Measurements from ENCODE around the gene WNT9B. TPM values are rescaled to one million over a fixed set of nuclear protein-coding genes. Genes with fewer than 3 reads are reported as not detected.

The WNT9B gene
- total and polyA plus RNA-seq, 12 donors: 0.07 to 2.0 (median 0.55) TPM; not detected in 3

- no peaks in the 10 kb centered on the region for H3K9me3 ChIP-seq (replicated peaks in 1 of 3)
- WGBS, 4 donors: 64 to 100% (median 68%) methylated on average over 1 of the region's 1 CpG; no CpG with 5 or more reads in 1 of the 4 donors
- no peak for DNase-seq
- no peaks in the 10 kb centered on the region for H3K4me1 ChIP-seq (replicated peaks in 1 of 2)
- H3K27me3 ChIP-seq: peaks cover 16% of the 10 kb centered on the region
- H3K4me3 ChIP-seq: no peak overlapping the region
- intact Hi-C loops (cut with DNase I): no loop called here
- H3K36me3 ChIP-seq (replicated peaks in 1 of 2): no peaks in the 10 kb centered on the region
- H3K27ac ChIP-seq: no peak overlapping the region
- TF ChIP-seq CTCF (IDR thresholded peaks at IDR 0.05) (no peak), POLR2A (IDR thresholded peaks at IDR 0.05) (no peak)
Measured at GRCh38 chr17:46826116-46826515, 25.3 kb upstream of the WNT9B start.

GRCh38 chr17:46827274-46827673 lies 24.1 kb upstream of the WNT9B start:
- no peak for DNase-seq
- WGBS, 4 donors: 85 to 92% (median 87%) methylated on average over 2 of the region's 2 CpGs
- Histone ChIP-seq H3K9me3 (replicated peaks in 1 of 3) (no peaks in the 10 kb centered on the region), H3K36me3 (replicated peaks in 1 of 2) (no peaks in the 10 kb centered on the region), H3K4me1 (replicated peaks in 1 of 2) (no peaks in the 10 kb centered on the region), H3K27ac (no peak overlapping the region), H3K27me3 (peaks cover 4% of the 10 kb centered on the region), H3K4me3 (no peak overlapping the region)
- TF ChIP-seq POLR2A (IDR thresholded peaks at IDR 0.05) (no peak), CTCF (IDR thresholded peaks at IDR 0.05) (no peak)
- intact Hi-C loops (cut with DNase I): no loop called here

GRCh38 chr17:46831573-46832330 lies 19.6 kb upstream of the WNT9B start:
- DNase-seq: no peak
- Histone ChIP-seq H3K9me3 (replicated peaks in 1 of 3) (no peaks in the 10 kb centered on the region), H3K27ac (no peak overlapping the region), H3K4me3 (no peak overlapping the region), H3K27me3 (no peaks in the 10 kb centered on the region), H3K4me1 (replicated peaks in 1 of 2) (no peaks in the 10 kb centered on the region), H3K36me3 (replicated peaks in 1 of 2) (no peaks in the 10 kb centered on the region)
- 56 to 79% (median 73%) methylated on average over 10 to 14 of the region's 14 CpGs for WGBS, 4 donors
- TF ChIP-seq CTCF (IDR thresholded peaks at IDR 0.05) (no peak), POLR2A (IDR thresholded peaks at IDR 0.05) (no peak)
- intact Hi-C loops (cut with DNase I): no loop called here

GRCh38 chr17:46832331-46832821 lies 19.0 kb upstream of the WNT9B start:
- no peaks in the 10 kb centered on the region for H3K9me3 ChIP-seq (replicated peaks in 1 of 3)
- no peak overlapping the region for H3K4me3 ChIP-seq
- H3K4me1 ChIP-seq (replicated peaks in 1 of 2): no peaks in the 10 kb centered on the region
- H3K36me3 ChIP-seq (replicated peaks in 1 of 2): no peaks in the 10 kb centered on the region
- WGBS, 4 donors: 55 to 76% (median 71%) methylated on average over 7 to 11 of the region's 11 CpGs
- no peaks in the 10 kb centered on the region for H3K27me3 ChIP-seq
- TF ChIP-seq CTCF (IDR thresholded peaks at IDR 0.05) (no peak), POLR2A (IDR thresholded peaks at IDR 0.05) (no peak)
- no peak overlapping the region for H3K27ac ChIP-seq
- no peak for DNase-seq
- intact Hi-C loops (cut with DNase I): no loop called here

All from adrenal gland (tissue), 12 donors.